Thyroid gland (tissue), 4 donors: ENCODE results near the gene EVA1B.

ENCODE experiments used
- CTCF ChIP-seq, 6 experiments: fragments of 200-600 bp in 3 of 6; fragments of 450-650 bp in 3 of 6; sonication (generic) in 3 of 6; IDR thresholded peaks; one replicate each; pipeline ENCODE4 v1.5.1; 2016 to 2019; ENCODE audit warnings: antibody characterized with exemption in 6 of 6, mild to moderate bottlenecking in 2 of 6, inconsistent platforms in 1 of 6, moderate library complexity in 1 of 6
- POLR2A ChIP-seq, 2 donors: fragments of 450-650 bp; IDR thresholded peaks; one replicate each; pipeline ENCODE4 v1.6.1; 2017; ENCODE audit warnings: antibody characterized with exemption in 2 of 2, mild to moderate bottlenecking in 2 of 2, moderate library complexity in 1 of 2

- TF ChIP-seq POLR2A (IDR thresholded peaks at IDR 0.05) (no peak), CTCF (IDR thresholded peaks at IDR 0.05) (no peak)
Measured at GRCh38 chr1:36329817-36330216, 6.4 kb upstream of the EVA1B start.
